GM18873 (cell line): ENCODE measurements around the gene EPHA8.

Source experiments
- ATAC-seq: cut with Tn5 transposase; IDR thresholded peaks from one replicate; pipeline ENCODE4 v1.9.1; 2021; ENCODE audit warnings: mild to moderate bottlenecking, moderate library complexity, moderate number of reproducible peaks; ENCODE audit not compliant: unreplicated experiment, low FRiP score

Gene EPHA8

DNA sequence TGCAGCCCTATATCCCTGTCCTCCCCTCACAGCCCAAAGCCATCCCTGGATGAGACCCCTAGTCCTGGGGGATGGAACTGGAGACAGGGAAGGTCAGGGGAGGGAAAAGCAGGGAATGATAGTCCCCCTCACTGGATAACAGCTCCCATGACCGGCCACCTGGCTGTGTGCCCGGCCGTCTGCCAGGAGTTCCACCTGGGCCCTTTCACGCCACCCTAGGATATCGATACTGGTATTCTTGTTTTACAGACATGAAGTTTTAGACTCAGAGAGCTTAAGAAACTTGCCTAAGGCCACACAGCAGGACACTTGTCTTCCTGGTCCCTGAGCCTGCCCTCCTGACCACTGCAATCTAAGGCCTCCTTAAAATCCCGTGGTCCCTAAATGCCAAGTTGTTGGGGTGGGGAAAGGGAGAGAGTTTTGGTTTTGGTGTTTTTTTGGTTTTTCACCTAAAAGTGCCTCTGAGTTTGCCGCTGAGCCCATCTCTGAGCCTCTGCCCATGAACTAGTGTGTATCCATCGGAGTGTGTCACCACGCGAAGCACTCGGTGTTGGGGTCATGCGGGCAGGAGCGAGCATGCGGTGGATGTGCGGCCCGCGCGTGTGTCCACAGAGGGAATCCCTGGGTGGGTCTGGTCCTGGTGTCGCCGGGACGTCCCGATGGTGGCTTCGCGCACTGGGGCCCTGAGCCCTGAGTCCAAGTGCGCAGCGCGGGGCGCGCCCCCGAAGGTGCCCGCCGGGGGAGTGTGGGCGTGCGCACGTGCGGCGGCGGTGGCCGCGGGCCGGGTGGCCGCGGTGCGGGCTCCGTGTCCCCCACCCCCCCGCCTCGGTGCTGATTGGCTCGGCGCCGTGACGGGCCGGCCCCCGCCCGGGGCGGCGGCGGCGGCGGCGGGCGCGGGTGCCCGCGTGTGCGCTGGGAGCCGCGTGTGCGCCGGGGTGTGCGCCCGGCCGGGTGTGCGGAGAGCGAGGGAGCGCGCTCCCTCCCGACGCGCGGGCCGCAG is at the start of gene EPHA8:
TSS of gene EPHA8 (plus strand) at position 906 of the 1,000 bp plus-strand sequence. CDS start 147 bp downstream, outside the sequence.
- no peak for ATAC-seq

GRCh38 chr1:22516906-22517571 is 46.2 kb upstream of the EPHA8 start:
- no peak for ATAC-seq

GRCh38 chr1:22517956-22518355 is 45.3 kb upstream of the EPHA8 start:
- ATAC-seq: no peak

DNA sequence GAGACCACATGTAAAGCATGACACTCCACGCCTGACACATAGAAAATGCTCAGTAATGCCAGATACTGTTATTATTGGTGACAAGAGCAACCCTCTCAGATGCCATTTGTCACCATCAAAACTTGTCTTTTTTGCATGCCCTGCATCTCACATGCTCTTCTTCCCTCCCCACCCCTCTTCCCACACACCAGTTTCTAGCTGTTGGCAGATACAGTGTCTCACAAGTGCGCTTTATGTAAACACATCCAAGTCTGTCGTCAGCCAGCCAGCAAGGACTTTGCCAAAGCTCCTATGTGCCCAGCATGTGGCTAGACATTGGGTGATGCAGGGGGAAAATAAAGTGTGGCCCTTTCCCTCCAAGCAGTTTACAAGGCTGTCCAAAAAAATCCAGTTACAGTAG is 44.9 kb upstream of the EPHA8 start:
- ATAC-seq: no peak

DNA sequence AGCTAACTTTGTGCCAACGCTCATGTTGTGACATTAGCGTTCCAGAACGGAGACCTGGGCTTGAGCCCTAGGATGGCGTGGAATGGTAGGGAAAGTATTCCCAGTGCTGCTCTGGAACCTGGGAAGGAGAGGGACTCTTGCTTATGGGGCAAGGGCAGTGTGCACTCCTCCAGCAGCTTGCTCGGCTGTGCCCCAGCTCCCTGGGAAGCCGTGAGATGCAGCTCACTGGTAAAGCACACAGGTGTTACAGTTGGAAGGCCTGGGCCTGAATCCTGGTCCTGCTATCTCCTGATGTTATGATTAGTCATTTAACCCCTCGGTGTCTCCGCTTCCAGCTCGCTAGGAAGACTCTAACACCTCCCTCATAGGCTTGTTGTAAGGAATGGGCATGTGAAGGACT is 42.4 kb upstream of the EPHA8 start:
- ATAC-seq: no peak

GRCh38 chr1:22521692-22522091 is 41.6 kb upstream of the EPHA8 start:
- ATAC-seq: no peak

DNA sequence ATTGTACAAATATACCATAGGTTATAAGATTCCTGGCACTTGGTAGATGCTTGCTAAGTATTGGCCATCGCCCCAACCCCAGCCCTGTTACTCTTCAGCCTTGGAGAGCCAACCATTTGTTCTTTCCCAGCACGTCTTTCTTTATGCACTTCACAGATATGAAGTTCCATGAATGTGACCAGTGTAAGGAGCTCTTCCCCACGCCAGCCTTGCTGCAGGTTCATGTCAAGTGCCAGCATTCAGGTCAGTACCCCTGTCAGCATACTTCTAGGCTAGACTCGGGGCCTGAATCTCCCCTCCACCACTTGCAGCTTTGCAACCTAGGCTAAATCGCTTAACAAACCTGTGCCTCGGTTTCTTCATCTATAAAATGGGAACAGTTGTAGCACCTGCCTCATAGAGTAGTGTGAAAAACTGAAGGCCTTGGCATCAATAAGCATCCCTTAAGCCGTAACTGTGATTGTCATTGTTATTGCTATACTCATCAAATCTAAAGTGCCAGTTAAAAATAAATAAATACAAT is 41.0 kb upstream of the EPHA8 start:
- ATAC-seq: no peak

DNA sequence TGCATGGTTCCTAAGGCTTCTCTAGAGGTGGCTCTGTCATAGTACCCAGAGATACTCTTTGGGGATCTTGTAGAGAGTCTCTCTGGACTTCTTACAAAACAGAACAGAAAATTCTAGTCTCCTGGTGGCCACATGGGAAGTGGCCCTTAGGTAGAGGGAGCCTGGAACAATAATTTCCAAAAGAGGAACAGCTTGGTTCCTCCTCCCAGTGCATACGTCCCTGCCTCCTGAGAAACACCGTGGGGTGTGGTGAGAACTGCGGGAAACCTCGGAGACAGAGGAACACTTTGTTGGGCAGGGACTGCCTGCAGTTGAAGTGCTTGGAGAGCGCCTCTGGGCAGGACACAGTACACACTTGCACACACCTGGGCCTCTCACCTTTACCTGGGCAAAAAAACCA is 38.8 kb upstream of the EPHA8 start:
- ATAC-seq: no peak

- no peak for ATAC-seq
These were observed 38.1 kb upstream of the EPHA8 start for GRCh38 chr1:22525211-22525610.

DNA sequence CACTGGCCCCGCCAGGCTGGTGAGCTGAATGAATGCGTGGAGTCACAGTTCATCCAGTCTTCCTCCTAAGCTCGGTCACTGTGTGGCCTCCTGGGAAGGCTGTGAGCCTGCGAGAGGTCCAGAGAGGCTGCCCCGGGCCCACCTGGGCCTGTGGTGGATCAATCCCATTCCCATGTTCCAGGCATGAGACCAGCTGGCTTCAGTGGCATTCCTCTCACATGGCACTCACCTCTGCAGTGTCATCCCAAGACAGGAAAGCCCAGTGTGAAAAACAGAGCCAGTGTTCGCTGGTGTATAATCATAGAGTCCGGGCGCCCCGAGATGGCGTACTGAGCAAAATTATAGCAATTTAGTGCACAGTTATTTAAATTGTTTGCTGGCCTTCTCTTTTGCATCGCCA is 37.6 kb upstream of the EPHA8 start:
- no peak for ATAC-seq

DNA sequence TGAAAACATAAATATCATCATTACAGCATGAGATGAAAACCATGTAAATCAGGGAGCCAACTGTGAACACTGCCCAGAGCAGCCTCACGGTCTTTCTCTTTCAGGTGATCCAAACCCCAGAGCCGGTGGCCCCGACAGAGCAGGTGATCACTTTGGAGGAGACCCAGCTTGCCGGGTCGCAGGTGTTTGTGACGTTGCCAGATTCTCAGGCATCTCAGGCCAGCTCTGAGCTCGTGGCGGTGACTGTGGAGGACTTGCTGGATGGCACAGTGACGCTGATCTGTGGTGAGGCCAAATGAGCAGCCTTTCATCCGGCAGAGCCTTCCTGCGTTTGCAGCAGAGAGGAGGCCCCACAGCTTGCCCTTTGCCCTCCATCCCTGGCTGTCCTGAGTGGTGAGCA is 37.2 kb upstream of the EPHA8 start:
- no peak for ATAC-seq

DNA sequence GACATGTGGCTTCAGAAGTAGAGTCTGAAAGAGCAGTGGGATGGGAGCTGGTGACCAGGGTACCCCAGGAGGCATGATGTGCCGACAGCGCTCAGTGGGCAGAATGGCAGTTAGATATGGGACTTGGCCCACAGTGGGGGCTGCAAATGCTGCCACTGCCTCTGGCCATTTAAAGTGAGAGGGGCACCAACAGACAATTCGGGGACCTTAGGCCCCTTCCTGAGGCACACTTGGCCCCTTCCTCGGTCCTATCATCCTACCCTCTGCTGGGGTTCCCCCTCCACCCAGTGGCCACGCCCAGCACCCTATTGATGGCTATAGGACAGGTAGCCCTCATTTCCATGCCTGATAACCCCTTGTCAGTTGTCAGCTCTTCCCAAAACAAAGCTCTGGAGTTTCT is 36.6 kb upstream of the EPHA8 start:
- ATAC-seq: no peak

- ATAC-seq: no peak
These were observed 36.2 kb upstream of the EPHA8 start for GRCh38 chr1:22527122-22527521.

DNA sequence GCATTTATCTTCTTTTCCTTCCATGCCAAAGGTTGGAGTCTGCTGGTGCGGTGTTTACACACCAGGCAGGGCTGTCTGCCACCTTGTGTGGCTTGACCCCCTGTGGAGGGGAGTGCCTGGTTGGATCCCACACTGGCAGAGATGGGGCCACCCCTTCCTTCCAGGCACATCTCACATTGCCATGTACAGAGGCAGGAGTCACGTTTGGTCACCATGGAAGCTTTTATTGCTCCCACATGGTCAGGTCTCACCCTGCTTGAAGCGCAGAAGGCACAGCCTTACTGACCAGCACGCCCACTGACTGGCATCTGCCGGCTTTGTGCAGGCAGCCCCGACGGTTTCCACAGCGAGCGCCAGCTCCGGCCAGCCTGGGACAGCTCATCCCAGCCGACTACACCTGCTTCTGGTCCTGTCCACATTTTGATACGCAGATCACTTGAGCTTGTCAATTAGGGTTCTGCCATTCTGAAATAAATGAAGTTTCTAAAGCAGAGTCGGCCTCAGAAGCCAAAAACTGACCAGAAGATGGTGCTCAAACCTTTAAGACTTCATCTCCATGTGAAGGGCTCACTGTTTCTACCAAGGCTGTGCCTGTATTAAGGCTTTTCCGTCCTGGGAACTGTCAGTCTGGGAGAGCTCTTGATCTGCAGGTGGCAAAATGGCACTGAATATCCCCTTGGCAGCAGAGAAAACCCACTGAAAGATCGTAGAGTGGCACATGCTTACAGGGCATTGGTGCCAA is 35.6 kb upstream of the EPHA8 start:
- no peak for ATAC-seq

DNA sequence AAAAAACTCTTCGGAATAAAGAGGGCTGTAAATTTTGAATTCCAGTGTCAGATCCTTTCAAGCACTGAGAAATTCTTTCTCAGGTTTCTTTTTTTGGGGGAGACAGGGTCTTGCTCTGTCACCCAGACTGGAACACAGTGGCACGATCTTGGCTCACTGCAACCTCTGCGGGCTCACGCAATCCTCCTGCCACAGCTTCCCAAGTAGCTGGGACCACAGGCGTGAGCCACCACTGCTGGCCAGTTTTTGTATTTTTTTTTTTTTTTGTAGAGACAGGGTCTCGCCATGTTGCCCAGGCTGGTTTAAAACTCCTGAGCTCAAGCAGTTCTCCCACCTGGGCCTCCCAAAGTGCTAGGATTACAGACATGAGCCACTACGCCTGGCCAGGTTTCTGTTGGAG is 34.8 kb upstream of the EPHA8 start:
- no peak for ATAC-seq

GRCh38 chr1:22529901-22530621 is 33.2 kb upstream of the EPHA8 start:
- no peak for ATAC-seq

GRCh38 chr1:22530715-22531114 is 32.6 kb upstream of the EPHA8 start:
- ATAC-seq: no peak

DNA sequence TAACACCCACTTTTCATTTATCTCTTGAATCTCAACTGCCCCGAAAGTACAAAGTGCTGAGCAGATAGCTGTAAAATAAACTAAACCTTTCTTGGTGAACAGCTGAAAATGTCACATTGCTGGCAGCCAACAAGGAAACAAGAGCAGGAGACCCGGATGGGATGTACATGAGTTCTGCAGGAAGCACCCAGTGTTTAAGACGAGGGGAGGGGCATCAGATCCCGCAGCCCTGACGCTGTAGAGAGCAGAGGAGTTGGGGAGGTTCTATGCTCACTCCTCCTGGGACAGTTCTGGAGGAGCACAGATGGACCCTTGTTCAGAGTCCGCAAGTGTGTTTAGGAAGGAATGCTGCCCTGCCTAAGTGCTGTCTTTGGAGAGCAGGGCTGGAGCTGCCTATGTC is 32.0 kb upstream of the EPHA8 start:
- ATAC-seq: no peak

DNA sequence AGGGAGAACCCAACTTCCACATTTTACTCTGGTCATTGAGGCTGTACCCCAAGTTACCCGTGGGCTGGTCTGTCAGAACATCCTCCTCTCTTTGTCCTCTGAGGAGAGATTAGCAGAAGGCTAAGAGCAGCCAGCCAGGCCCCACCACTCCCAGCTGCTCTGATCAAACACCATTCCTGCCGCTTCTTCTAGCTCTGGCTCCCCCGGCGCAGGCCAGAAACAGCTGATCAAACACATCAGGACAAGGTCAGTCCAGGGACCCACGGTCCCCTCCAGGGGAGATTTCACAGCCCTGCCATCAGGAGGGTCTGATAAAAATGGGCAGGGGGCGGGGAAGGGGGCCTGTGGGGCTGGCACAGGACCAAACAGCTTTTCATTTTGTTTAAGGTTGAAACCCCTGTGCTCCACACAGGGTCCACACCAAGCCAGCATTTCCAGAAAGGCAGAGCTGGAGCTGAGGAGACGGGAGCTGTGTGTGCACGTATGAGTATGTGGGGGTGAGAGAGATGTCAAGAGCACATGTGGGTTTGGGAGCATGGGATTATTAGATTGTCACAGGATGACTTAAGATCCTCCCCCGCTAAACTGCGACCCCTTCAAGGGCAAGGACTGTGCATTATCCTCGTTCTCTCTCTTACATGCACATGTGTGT is 29.9 kb upstream of the EPHA8 start:
- no peak for ATAC-seq

DNA sequence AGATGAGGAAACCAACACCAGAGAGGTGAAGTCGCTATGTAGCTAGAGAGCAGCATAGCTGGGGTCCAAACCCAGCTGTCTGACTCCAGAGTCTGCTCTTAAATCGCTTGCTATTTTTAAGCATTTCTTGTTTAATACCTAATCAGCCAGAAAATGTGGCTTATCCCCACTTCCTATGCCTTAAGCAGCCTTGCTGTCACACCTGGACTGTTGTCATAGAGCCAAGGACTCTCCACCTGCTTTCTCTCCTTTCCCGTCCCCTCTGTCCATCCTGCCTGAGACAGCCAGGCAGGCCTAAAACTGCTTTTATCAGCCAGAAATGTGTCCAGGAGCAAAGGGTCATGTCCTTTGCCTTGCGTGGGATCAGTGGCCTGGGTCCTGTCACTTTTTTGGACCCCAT is 28.3 kb upstream of the EPHA8 start:
- ATAC-seq: no peak
